Body of pancreas (tissue), 4 donors: ENCODE data around the gene ZNF653.
A peak's percentile ranks its signal among the peaks of the same experiment; 100 is the strongest.

Experiments used
- POLR2A ChIP-seq, 3 donors: fragments of 450-650 bp; IDR thresholded peaks; one replicate each; pipeline ENCODE4 v1.6.1; 2016; ENCODE audit warnings: antibody characterized with exemption in 3 of 3, mild to moderate bottlenecking in 2 of 3
- TF ChIP-seq, protein P1 (sequence below), 7 experiments: fragments of 450-650 bp in 4 of 7; fragments of 200-600 bp in 3 of 7; sonication (generic) in 3 of 7; IDR thresholded peaks; one replicate each; pipeline ENCODE4 v1.5.1; 2016 to 2019; ENCODE audit warnings: antibody characterized with exemption in 7 of 7

- TF ChIP-seq, protein P1, sequence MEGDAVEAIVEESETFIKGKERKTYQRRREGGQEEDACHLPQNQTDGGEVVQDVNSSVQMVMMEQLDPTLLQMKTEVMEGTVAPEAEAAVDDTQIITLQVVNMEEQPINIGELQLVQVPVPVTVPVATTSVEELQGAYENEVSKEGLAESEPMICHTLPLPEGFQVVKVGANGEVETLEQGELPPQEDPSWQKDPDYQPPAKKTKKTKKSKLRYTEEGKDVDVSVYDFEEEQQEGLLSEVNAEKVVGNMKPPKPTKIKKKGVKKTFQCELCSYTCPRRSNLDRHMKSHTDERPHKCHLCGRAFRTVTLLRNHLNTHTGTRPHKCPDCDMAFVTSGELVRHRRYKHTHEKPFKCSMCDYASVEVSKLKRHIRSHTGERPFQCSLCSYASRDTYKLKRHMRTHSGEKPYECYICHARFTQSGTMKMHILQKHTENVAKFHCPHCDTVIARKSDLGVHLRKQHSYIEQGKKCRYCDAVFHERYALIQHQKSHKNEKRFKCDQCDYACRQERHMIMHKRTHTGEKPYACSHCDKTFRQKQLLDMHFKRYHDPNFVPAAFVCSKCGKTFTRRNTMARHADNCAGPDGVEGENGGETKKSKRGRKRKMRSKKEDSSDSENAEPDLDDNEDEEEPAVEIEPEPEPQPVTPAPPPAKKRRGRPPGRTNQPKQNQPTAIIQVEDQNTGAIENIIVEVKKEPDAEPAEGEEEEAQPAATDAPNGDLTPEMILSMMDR (IDR thresholded peaks at IDR 0.05): peak; percentile 64 to 91 (median 80)
- no peak for TF ChIP-seq POLR2A (IDR thresholded peaks at IDR 0.05)
These were observed 58.9 kb downstream of the ZNF653 start for GRCh38 chr19:11446652-11447301.
